H1 (cell line): ENCODE data around the gene FAM186B. TPM values are rescaled to one million over a fixed set of nuclear protein-coding genes. Genes with fewer than 3 reads are reported as not detected.
A peak's percentile ranks its signal among the peaks of the same experiment; 100 is the strongest.

ENCODE experiments used
- ASH2L ChIP-seq: fragments of 200-600, 300-600 bp; sonication (generic); IDR thresholded peaks from one replicate; pipeline ENCODE4 v1.7.1; 2017; ENCODE audit warnings: low read length
- BCL11A ChIP-seq, 2 experiments: IDR thresholded peaks; one replicate each; pipeline ENCODE4 v1.6.1; 2011; ENCODE audit warnings: low read depth in 2 of 2, low read length in 2 of 2, mild to moderate bottlenecking in 2 of 2
- CHD1 ChIP-seq: IDR thresholded peaks from 2 replicates; pipeline ENCODE4 v1.6.1; 2012; ENCODE audit warnings: low read depth, low read length, improper control_type of control experiment
- EGR1 ChIP-seq: IDR thresholded peaks from 2 replicates; pipeline ENCODE4 v1.6.1; 2011; ENCODE audit warnings: low read depth, low read length, borderline replicate concordance
- EP300 ChIP-seq, 2 experiments: IDR thresholded peaks; 1 replicate in 1 of 2; 2 replicates in 1 of 2; pipeline ENCODE4 v1.6.1; 2011 to 2012; ENCODE audit warnings: low read depth in 2 of 2, low read length in 2 of 2, mild to moderate bottlenecking in 2 of 2, borderline replicate concordance in 1 of 2, inconsistent platforms in 1 of 2, moderate library complexity in 1 of 2
- FOSL1 ChIP-seq: IDR thresholded peaks from 2 replicates; pipeline ENCODE4 v1.6.1; 2011; ENCODE audit warnings: mild to moderate bottlenecking, low read depth, low read length, moderate library complexity; ENCODE audit not compliant: insufficient read depth
- HDAC2 ChIP-seq, 2 experiments: fragments of 300-600 bp in 1 of 2; sonication (generic) in 1 of 2; IDR thresholded peaks; 2 replicates each; pipeline ENCODE4 v1.6.1; 2011 to 2012; ENCODE audit warnings: low read depth in 2 of 2, low read length in 2 of 2, mild to moderate bottlenecking in 2 of 2, moderate library complexity in 2 of 2, borderline replicate concordance in 1 of 2, inconsistent platforms in 1 of 2
- KDM4A ChIP-seq: IDR thresholded peaks from one replicate; pipeline ENCODE4 v1.7.1; 2012; ENCODE audit warnings: low read depth, mild to moderate bottlenecking, moderate library complexity, low read length, inconsistent platforms; ENCODE audit not compliant: severe bottlenecking
- MAFK ChIP-seq: IDR thresholded peaks from 2 replicates; pipeline ENCODE4 v1.6.1; 2012; ENCODE audit warnings: low read depth, mild to moderate bottlenecking, improper control_type of control experiment, low read length
- RAD21 ChIP-seq, 2 experiments: IDR thresholded peaks in 1 of 2; conservative IDR thresholded peaks in 1 of 2; 2 replicates each; pipeline ENCODE4 v1.6.1; 2011; ENCODE audit warnings: low read depth in 2 of 2, low read length in 2 of 2, improper control_type of control experiment in 1 of 2, inconsistent platforms in 1 of 2, mild to moderate bottlenecking in 1 of 2, moderate library complexity in 1 of 2
- RBBP5 ChIP-seq: IDR thresholded peaks from 2 replicates; pipeline ENCODE4 v1.7.1; 2012; ENCODE audit warnings: low read depth, mild to moderate bottlenecking, inconsistent platforms, low read length, moderate library complexity, borderline replicate concordance
- SAP30 ChIP-seq: fragments of 300-600 bp; sonication (generic); IDR thresholded peaks from 2 replicates; pipeline ENCODE4 v1.7.1; 2012; ENCODE audit warnings: low read length, moderate library complexity, mild to moderate bottlenecking, inconsistent platforms; ENCODE audit not compliant: insufficient read depth, insufficient replicate concordance
- SIRT6 ChIP-seq: IDR thresholded peaks from one replicate; pipeline ENCODE4 v1.7.1; 2012; ENCODE audit warnings: low read length, inconsistent platforms
- SP1 ChIP-seq: IDR thresholded peaks from 2 replicates; pipeline ENCODE4 v1.6.1; 2011; ENCODE audit warnings: low read depth, low read length
- SP2 ChIP-seq: IDR thresholded peaks from 2 replicates; pipeline ENCODE4 v1.6.1; 2012; ENCODE audit warnings: mild to moderate bottlenecking, low read length, inconsistent platforms
- SRF ChIP-seq: IDR thresholded peaks from 2 replicates; pipeline ENCODE4 v1.6.1; 2011; ENCODE audit warnings: mild to moderate bottlenecking, low read depth, low read length, moderate library complexity
- TBP ChIP-seq: IDR thresholded peaks from 2 replicates; pipeline ENCODE4 v1.6.1; 2011; ENCODE audit warnings: low read depth, low read length, improper control_type of control experiment
- TCF12 ChIP-seq: IDR thresholded peaks from 2 replicates; pipeline ENCODE4 v1.6.1; 2011; ENCODE audit warnings: low read depth, mild to moderate bottlenecking, low read length
- YY1 ChIP-seq: IDR thresholded peaks from 2 replicates; pipeline ENCODE4 v1.6.1; 2011; ENCODE audit warnings: low read depth, mild to moderate bottlenecking, low read length
- polyA plus RNA-seq, 7 experiments: library from polyadenylated mRNA; depleted of rRNA in 3 of 7; stranded (reverse) in 5 of 7; unstranded in 2 of 7; fragments of >200 nt in 5 of 7; fragments of 200-250 nt in 2 of 7; gene quantifications; 1 replicate in 5 of 7; 2 replicates in 1 of 7; 4 replicates in 1 of 7; pipeline versions ENCODE4 v1.2.1 to v1.2.3, GENCODE V29; 2011 to 2013; ENCODE audit warnings: missing spikeins in 2 of 7, mixed read lengths in 2 of 7
- total RNA-seq: library from RNA; stranded (reverse); fragmentation: NEBNext Ultra II Directional; extraction: Animal tissue kit (Norgen Biotek cat#: 25700); gene quantifications from 2 replicates; pipeline ENCODE4 v1.2.1, GENCODE V29; 2021
- TF ChIP-seq, protein P1 (sequence below): IDR thresholded peaks from 2 replicates; pipeline ENCODE4 v1.6.1; 2012; ENCODE audit warnings: inconsistent platforms
- TF ChIP-seq, protein P2 (sequence below), 3 experiments: IDR thresholded peaks; 1 replicate in 2 of 3; 2 replicates in 1 of 3; pipeline versions ENCODE4 v1.5.1 to v1.6.1; 2011; ENCODE audit warnings: low read length in 3 of 3, mild to moderate bottlenecking in 3 of 3, inconsistent platforms in 2 of 3, low read depth in 1 of 3, moderate library complexity in 1 of 3; ENCODE audit not compliant: insufficient read depth in 1 of 3; ENCODE audit errors: control extremely low read depth in 1 of 3

Gene FAM186B
- total and polyA plus RNA-seq, 2 of the 8 experiments (the other 6 are each of a cell fraction or from before 2014, with no cell fraction given) = 0.12 to 0.73 TPM

DNA sequence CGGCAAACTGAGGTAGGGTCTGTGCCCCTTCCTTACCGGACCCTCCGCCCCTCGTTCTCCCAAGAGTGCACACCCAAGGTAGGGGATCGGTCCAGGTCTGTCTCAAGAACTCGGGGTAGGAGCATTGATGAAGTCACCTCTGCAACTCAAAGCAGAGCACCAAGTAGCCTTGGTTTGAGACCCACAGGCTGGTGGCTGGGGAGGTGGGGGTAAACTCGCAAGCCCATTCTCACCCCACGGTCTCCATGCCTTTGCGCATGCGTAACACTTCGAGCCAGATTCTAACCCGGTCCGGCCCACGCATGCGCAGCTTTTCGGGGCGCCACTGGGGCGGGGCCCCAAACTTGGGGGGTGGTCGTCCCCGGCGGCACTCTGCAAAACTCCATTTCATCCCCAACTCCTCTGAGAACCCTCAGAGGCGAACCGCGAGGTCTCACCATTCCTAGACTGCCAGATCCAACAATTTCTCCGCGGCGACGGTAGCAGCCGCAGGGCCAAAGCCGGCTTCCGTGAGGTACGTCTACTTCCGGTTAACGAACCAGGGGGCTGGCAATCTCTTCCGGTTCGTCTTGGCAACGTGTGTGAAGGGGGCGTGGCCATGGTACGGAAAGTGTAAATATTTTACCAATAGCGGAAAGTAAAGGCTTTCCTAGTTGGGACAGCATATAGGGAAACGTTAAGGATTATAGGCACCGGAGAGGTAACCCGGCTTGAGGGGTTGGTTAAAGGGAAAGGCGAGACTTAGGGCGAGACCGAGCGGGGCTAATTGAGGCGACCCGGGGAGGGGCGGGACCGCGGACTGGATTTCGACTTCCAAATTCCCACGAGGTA lies 37.6 kb downstream of the FAM186B start, which contains the start of gene MCRS1 (continued):
- TF ChIP-seq, protein P1, sequence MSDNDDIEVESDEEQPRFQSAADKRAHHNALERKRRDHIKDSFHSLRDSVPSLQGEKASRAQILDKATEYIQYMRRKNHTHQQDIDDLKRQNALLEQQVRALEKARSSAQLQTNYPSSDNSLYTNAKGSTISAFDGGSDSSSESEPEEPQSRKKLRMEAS = peak; percentile 78
- TF ChIP-seq SP1 (no peak), HDAC2 (IDR thresholded peaks at IDR 0.05; ENCODE audit: borderline replicate concordance in 1 of 2, low read depth in 2 of 2, low read length in 2 of 2) (peak in 1 of 2 experiments; percentile 86; a peak in 1 of 4 replicates), KDM4A (peak; percentile 56), ASH2L (peak; percentile 100), EP300 (IDR thresholded peaks at IDR 0.05; ENCODE audit: borderline replicate concordance in 1 of 2, low read depth in 2 of 2, low read length in 2 of 2) (no peak), RAD21 (IDR thresholded peaks at IDR 0.05 in 1 of 2, conservative IDR thresholded peaks at IDR 0.05 in 1 of 2; ENCODE audit: low read depth in 2 of 2, low read length in 2 of 2) (no peak), YY1 (no peak), MAFK (no peak), FOSL1 (no peak), TBP (peak; percentile 64; the same call in 1 of the 2 replicates), BCL11A (IDR thresholded peaks at IDR 0.05; ENCODE audit: low read depth in 2 of 2, low read length in 2 of 2) (no peak), SRF (no peak), EGR1 (no peak), SP2 (no peak), CHD1 (no peak), SAP30 (no peak), SIRT6 (no peak), RBBP5 (peak; percentile 99), TCF12 (no peak)
- TF ChIP-seq, protein P2, sequence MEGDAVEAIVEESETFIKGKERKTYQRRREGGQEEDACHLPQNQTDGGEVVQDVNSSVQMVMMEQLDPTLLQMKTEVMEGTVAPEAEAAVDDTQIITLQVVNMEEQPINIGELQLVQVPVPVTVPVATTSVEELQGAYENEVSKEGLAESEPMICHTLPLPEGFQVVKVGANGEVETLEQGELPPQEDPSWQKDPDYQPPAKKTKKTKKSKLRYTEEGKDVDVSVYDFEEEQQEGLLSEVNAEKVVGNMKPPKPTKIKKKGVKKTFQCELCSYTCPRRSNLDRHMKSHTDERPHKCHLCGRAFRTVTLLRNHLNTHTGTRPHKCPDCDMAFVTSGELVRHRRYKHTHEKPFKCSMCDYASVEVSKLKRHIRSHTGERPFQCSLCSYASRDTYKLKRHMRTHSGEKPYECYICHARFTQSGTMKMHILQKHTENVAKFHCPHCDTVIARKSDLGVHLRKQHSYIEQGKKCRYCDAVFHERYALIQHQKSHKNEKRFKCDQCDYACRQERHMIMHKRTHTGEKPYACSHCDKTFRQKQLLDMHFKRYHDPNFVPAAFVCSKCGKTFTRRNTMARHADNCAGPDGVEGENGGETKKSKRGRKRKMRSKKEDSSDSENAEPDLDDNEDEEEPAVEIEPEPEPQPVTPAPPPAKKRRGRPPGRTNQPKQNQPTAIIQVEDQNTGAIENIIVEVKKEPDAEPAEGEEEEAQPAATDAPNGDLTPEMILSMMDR (IDR thresholded peaks at IDR 0.05; ENCODE audit: control extremely low read depth in 1 of 3, insufficient read depth in 1 of 3, low read depth in 1 of 3, low read length in 3 of 3) = no peak
